Keratinocyte (primary cell): ENCODE measurements around the gene FNBP1.

Experiments
- CTCF ChIP-seq, 3 experiments: IDR thresholded peaks in 1 of 3; conservative IDR thresholded peaks in 1 of 3; optimal IDR thresholded peaks in 1 of 3; 2 replicates in 2 of 3; 3 replicates in 1 of 3; pipeline versions ENCODE3 to v1.5.1; 2011; ENCODE audit warnings: low read length in 3 of 3, mild to moderate bottlenecking in 3 of 3, moderate library complexity in 2 of 3, control low read depth in 1 of 3, inconsistent platforms in 1 of 3; ENCODE audit not compliant: insufficient read depth in 2 of 3; ENCODE audit errors: extremely low read depth in 1 of 3
- EZH2 ChIP-seq: IDR thresholded peaks from one replicate; pipeline ENCODE4 v1.6.1; 2012; ENCODE audit warnings: inconsistent platforms, mild to moderate bottlenecking, low read length, moderate library complexity

GRCh38 chr9:129987941-129988340 is 55.0 kb downstream of the FNBP1 start:
- no peak for TF ChIP-seq CTCF (optimal IDR thresholded peaks at IDR 0.05 in 1 of 3, IDR thresholded peaks at IDR 0.05 in 1 of 3, conservative IDR thresholded peaks at IDR 0.05 in 1 of 3; ENCODE audit: extremely low read depth in 1 of 3, insufficient read depth in 2 of 3, low read length in 3 of 3)
- no peak for TF ChIP-seq EZH2
